GM12891 (cell line): Measurements from ENCODE around the gene TMX3.

ENCODE experiments used
- POLR2A ChIP-seq: IDR thresholded peaks from 2 replicates; pipeline ENCODE4 v1.6.1; 2011; ENCODE audit warnings: low read depth, low read length, control low read depth
- POLR2AphosphoS5 ChIP-seq: IDR thresholded peaks from 2 replicates; pipeline ENCODE4 v1.6.1; 2011; ENCODE audit warnings: low read depth, low read length, control low read depth
- TAF1 ChIP-seq: IDR thresholded peaks from 2 replicates; pipeline ENCODE4 v1.6.1; 2011; ENCODE audit warnings: low read depth, low read length, control low read depth

GRCh38 chr18:68703326-68703725, 11.6 kb downstream of the TMX3 start:
- TF ChIP-seq POLR2AphosphoS5 (no peak), TAF1 (no peak), POLR2A (no peak)
